ENCODE results near the gene DHFR.
"Not testable (repeated sequence)": the region's sequence is repeated elsewhere in the genome, so short reads cannot be mapped to it uniquely, and the experiment has no call there.

DHFR gene

GRCh38 chr5:80588858-80589540, 65.8 kb downstream of the DHFR start:
- DNase-seq (ENCODE audit: low read depth) = no peak
- H3K4me3 ChIP-seq (ENCODE audit: low read length) = no peak overlapping the region
- no peak for TF ChIP-seq CTCF (conservative IDR thresholded peaks at IDR 0.05; ENCODE audit: low read depth, low read length)

DNA sequence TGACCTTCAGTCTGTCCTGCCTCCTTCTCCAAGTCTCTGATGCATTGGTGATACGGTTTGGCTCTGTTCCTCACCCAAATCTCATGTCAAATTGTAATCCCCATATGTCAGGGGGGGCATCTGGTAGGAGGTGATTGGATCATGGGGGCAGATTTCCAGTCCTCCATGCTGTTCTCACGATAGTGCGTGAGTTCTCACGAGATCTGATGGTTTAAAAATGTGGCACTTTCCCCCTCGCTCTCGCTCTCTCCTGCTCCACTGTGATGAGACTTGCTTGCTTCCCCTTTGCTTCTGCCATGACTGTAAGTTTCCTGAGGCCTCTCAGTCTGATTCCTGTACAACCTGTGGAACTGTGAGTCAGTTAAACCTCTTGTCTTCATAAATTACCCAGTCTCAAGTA, 70.0 kb downstream of the DHFR start:
- no peak for DNase-seq (ENCODE audit: low read depth)
- no peak overlapping the region for H3K4me3 ChIP-seq (ENCODE audit: low read length)
- no peak for TF ChIP-seq CTCF (conservative IDR thresholded peaks at IDR 0.05; ENCODE audit: low read depth, low read length)

- H3K4me3 ChIP-seq (ENCODE audit: low read length); DNase-seq (ENCODE audit: low read depth): not testable (repeated sequence)
Observed at GRCh38 chr5:80580291-80580690, 74.5 kb downstream of the DHFR start.

DNA sequence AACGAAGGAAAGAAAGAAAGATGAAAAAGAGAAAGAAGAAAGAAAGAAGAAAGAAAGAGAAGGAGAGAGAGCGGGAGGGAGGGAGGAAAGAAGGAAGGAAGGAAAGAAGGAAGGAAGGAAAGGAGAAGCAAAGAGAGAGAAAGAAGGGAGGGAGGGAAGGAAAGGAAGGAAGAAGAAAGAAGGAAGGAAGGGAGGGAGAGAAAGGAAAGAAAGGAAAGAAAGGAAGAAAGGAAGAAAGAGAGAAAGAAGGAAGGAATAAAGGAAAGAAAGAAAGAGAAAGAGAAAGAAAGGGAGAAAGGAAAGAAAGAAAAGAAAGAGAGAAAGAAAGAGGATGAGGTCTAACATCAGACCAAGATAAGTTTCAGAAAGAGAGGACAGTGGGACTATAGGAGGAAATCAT, 75.7 kb downstream of the DHFR start:
- TF ChIP-seq CTCF (conservative IDR thresholded peaks at IDR 0.05; ENCODE audit: low read depth, low read length) = no peak
- no peak overlapping the region for H3K4me3 ChIP-seq (ENCODE audit: low read length)
- no peak for DNase-seq (ENCODE audit: low read depth)

DNA sequence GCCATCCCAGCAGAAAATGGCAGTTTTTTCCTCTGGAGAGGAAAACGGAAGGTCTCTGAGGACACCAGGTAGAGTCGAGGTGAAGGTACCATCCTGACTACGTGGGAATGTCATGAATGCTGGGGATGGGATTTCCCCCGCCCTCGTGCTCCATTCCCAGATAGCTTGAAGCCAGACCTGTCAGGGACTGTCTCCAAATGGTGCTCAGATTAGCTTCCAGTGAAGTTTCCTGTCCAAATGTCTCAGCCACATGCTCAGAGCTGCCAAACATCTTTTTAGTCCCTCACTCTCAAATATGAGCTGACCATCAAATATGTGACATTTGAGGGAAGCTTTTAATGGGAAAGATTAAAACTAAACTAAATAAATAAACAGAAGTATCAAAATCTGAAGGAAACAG, 77.1 kb downstream of the DHFR start:
- no peak overlapping the region for H3K4me3 ChIP-seq (ENCODE audit: low read length)
- no peak for TF ChIP-seq CTCF (conservative IDR thresholded peaks at IDR 0.05; ENCODE audit: low read depth, low read length)
- DNase-seq (ENCODE audit: low read depth) = no peak

DNA sequence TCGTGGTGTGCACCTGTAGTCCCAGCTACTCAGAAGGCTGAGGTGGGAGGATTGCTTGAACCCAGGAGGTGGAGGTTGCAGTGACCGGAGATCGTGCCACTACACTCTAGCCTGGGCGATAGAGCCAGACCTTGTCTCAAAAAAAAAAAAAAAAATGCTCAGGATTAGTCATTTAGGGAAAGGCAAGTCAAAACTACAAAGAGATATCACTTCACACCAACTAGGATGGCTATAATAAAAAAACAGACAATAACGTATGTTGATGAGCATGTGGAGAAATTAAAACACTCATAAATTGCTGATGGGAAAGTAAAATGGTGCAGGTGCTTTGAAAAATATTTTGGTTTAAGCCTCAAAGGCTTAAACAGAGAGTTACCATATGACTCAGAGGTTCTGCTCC, 78.4 kb downstream of the DHFR start:
- no peak overlapping the region for H3K4me3 ChIP-seq (ENCODE audit: low read length)
- no peak for TF ChIP-seq CTCF (conservative IDR thresholded peaks at IDR 0.05; ENCODE audit: low read depth, low read length)
- DNase-seq (ENCODE audit: low read depth) = no peak

Measured in retinal pigment epithelial cell (primary cell).